ENCODE results near the gene TOMM34. TPM values are rescaled to one million over a fixed set of nuclear protein-coding genes. Genes with fewer than 3 reads are reported as not detected.

Gene TOMM34
- total RNA-seq, 1 donor from 2014 or later = 40.1 TPM

GRCh38 chr20:44979090-44979621 lies 19.0 kb upstream of the TOMM34 start:
- no peak for DNase-seq (ENCODE audit: low spot score, unreplicated experiment)
- no peaks in the 10 kb centered on the region for H3K4me1 Mint-ChIP-seq (ENCODE audit: low read depth)
- no peak for TF ChIP-seq CTCF (IDR thresholded peaks at IDR 0.05; ENCODE audit: unreplicated experiment)
- H3K36me3 Mint-ChIP-seq (ENCODE audit: insufficient read depth) = peaks cover 17% of the 10 kb centered on the region
- H3K9me3 Mint-ChIP-seq (ENCODE audit: low read depth) = no peaks in the 10 kb centered on the region
- H3K27me3 Mint-ChIP-seq = no peaks in the 10 kb centered on the region
- H3K4me3 Mint-ChIP-seq (ENCODE audit: low read depth) = no peak overlapping the region
- no peak overlapping the region for H3K27ac Mint-ChIP-seq

GRCh38 chr20:44976698-44977097 lies 16.5 kb upstream of the TOMM34 start:
- H3K9me3 Mint-ChIP-seq (ENCODE audit: low read depth) = no peaks in the 10 kb centered on the region
- no peaks in the 10 kb centered on the region for H3K4me1 Mint-ChIP-seq (ENCODE audit: low read depth)
- no peaks in the 10 kb centered on the region for H3K27me3 Mint-ChIP-seq
- no peak for DNase-seq (ENCODE audit: low spot score, unreplicated experiment)
- H3K36me3 Mint-ChIP-seq (ENCODE audit: insufficient read depth) = peaks cover 21% of the 10 kb centered on the region
- no peak overlapping the region for H3K4me3 Mint-ChIP-seq (ENCODE audit: low read depth)
- H3K27ac Mint-ChIP-seq = no peak overlapping the region
- TF ChIP-seq CTCF (IDR thresholded peaks at IDR 0.05; ENCODE audit: unreplicated experiment) = no peak

GRCh38 chr20:44973053-44973452 lies 12.9 kb upstream of the TOMM34 start:
- TF ChIP-seq CTCF (IDR thresholded peaks at IDR 0.05; ENCODE audit: unreplicated experiment) = no peak
- H3K27me3 Mint-ChIP-seq = no peaks in the 10 kb centered on the region
- no peak for DNase-seq (ENCODE audit: low spot score, unreplicated experiment)
- peaks cover 16% of the 10 kb centered on the region for H3K36me3 Mint-ChIP-seq (ENCODE audit: insufficient read depth)
- H3K4me1 Mint-ChIP-seq (ENCODE audit: low read depth) = peaks cover 10% of the 10 kb centered on the region
- no peak overlapping the region for H3K27ac Mint-ChIP-seq
- no peaks in the 10 kb centered on the region for H3K9me3 Mint-ChIP-seq (ENCODE audit: low read depth)
- H3K4me3 Mint-ChIP-seq (ENCODE audit: low read depth) = no peak overlapping the region

- H3K4me3 Mint-ChIP-seq (ENCODE audit: low read depth) = no peak overlapping the region
- H3K4me1 Mint-ChIP-seq (ENCODE audit: low read depth) = peaks cover 24% of the 10 kb centered on the region
- H3K27me3 Mint-ChIP-seq = no peaks in the 10 kb centered on the region
- H3K27ac Mint-ChIP-seq = no peak overlapping the region
- TF ChIP-seq CTCF (IDR thresholded peaks at IDR 0.05; ENCODE audit: unreplicated experiment) = no peak
- H3K9me3 Mint-ChIP-seq (ENCODE audit: low read depth) = no peaks in the 10 kb centered on the region
- DNase-seq (ENCODE audit: low spot score, unreplicated experiment) = no peak
- peaks cover 9% of the 10 kb centered on the region for H3K36me3 Mint-ChIP-seq (ENCODE audit: insufficient read depth)
Measured at GRCh38 chr20:44970243-44970757, 10.1 kb upstream of the TOMM34 start.

- Mint-ChIP-seq H3K4me1 (ENCODE audit: low read depth) (peaks cover 24% of the 10 kb centered on the region), H3K4me3 (ENCODE audit: low read depth) (no peak overlapping the region), H3K27me3 (no peaks in the 10 kb centered on the region), H3K9me3 (ENCODE audit: low read depth) (no peaks in the 10 kb centered on the region), H3K27ac (no peak overlapping the region), H3K36me3 (ENCODE audit: insufficient read depth) (peaks cover 9% of the 10 kb centered on the region)
- no peak for DNase-seq (ENCODE audit: low spot score, unreplicated experiment)
- no peak for TF ChIP-seq CTCF (IDR thresholded peaks at IDR 0.05; ENCODE audit: unreplicated experiment)
Measured at GRCh38 chr20:44969300-44969894, 9.2 kb upstream of the TOMM34 start.
